MM.1S (cell line): Measurements from ENCODE around the gene GATB.

Experiments
- DNase-seq: peaks from one replicate; pipeline ENCODE4 v3.0.0-alpha.2; 2015
- H2AFZ ChIP-seq: fragments of 300-600 bp; sonication (generic); 2 replicates; pipeline ENCODE4 v1.6.0; 2016; ENCODE audit warnings: antibody characterized with exemption, low read length
- H3F3A ChIP-seq: fragments of 300-600 bp; sonication (generic); 2 replicates; pipeline ENCODE4 v1.6.1; 2016; ENCODE audit warnings: mild to moderate bottlenecking, antibody characterized with exemption, low read length, moderate library complexity, mixed read lengths; ENCODE audit not compliant: insufficient read depth
- H3K27ac ChIP-seq: fragments of 300-600 bp; sonication (generic); 2 replicates; pipeline ENCODE4 v1.5.1; 2016; ENCODE audit warnings: mild to moderate bottlenecking, low read length
- H3K27me3 ChIP-seq: fragments of 300-600 bp; sonication (generic); replicated peaks from 2 replicates; pipeline ENCODE4 v1.6.0; 2016; ENCODE audit warnings: low read length; ENCODE audit not compliant: insufficient read depth
- H3K36me3 ChIP-seq: fragments of 300-600 bp; sonication (generic); replicated peaks from 2 replicates; pipeline ENCODE4 v1.6.1; 2016; ENCODE audit warnings: mild to moderate bottlenecking, low read length, mixed read lengths; ENCODE audit not compliant: insufficient read depth
- H3K4me1 ChIP-seq: fragments of 300-600 bp; sonication (generic); 2 replicates; pipeline ENCODE4 v1.6.1; 2016; ENCODE audit warnings: low read length, mixed read lengths
- H3K4me2 ChIP-seq: fragments of 300-600 bp; sonication (generic); 2 replicates; pipeline ENCODE4 v1.6.0; 2016; ENCODE audit warnings: low read depth, low read length
- H3K4me3 ChIP-seq: fragments of 300-600 bp; sonication (generic); 2 replicates; pipeline ENCODE4 v1.5.1; 2016; ENCODE audit warnings: low read length, mixed read lengths
- H3K79me2 ChIP-seq: fragments of 300-600 bp; sonication (generic); 2 replicates; pipeline ENCODE4 v1.6.1; 2016; ENCODE audit warnings: mixed run types, low read length, mixed read lengths
- H3K9ac ChIP-seq: fragments of 300-600 bp; sonication (generic); 2 replicates; pipeline ENCODE4 v1.6.1; 2016; ENCODE audit warnings: low read length, mixed read lengths
- H3K9me2 ChIP-seq: fragments of 300-600 bp; sonication (generic); replicated peaks from 2 replicates; pipeline ENCODE4 v1.6.1; 2016; ENCODE audit warnings: mild to moderate bottlenecking, low read length, mixed read lengths; ENCODE audit not compliant: insufficient read depth
- H3K9me3 ChIP-seq: fragments of 300-600 bp; sonication (generic); replicated peaks from 2 replicates; pipeline ENCODE4 v1.6.1; 2016; ENCODE audit warnings: mild to moderate bottlenecking, low read length, mixed read lengths; ENCODE audit not compliant: insufficient read depth
- H4K20me1 ChIP-seq: fragments of 300-600 bp; sonication (generic); 2 replicates; pipeline ENCODE4 v1.6.1; 2016; ENCODE audit warnings: mild to moderate bottlenecking, low read length, moderate library complexity, mixed read lengths; ENCODE audit not compliant: insufficient read depth
- EZH2 ChIP-seq: fragments of 300-600 bp; sonication (generic); optimal IDR thresholded peaks from 2 replicates; pipeline ENCODE3; 2017; ENCODE audit warnings: low read depth, mild to moderate bottlenecking, antibody characterized with exemption, low read length, mixed read lengths
- EZH2phosphoT487 ChIP-seq: fragments of 300-600 bp; sonication (generic); IDR thresholded peaks from 2 replicates; pipeline ENCODE4 v1.6.1; 2018; ENCODE audit warnings: antibody characterized with exemption, low read length
- TF ChIP-seq, protein P1 (sequence below): fragments of 300-600 bp; sonication (generic); IDR thresholded peaks from 2 replicates; pipeline ENCODE4 v1.5.1; 2016; ENCODE audit warnings: antibody characterized with exemption, low read length, mixed read lengths

The GATB gene

GRCh38 chr4:151664289-151664688 is 96.5 kb downstream of the GATB start:
- H2AFZ ChIP-seq = no peak overlapping the region
- H3K4me2 ChIP-seq = no peak overlapping the region
- no peak overlapping the region for H3K4me3 ChIP-seq
- H3K9me2 ChIP-seq = no peaks in the 10 kb centered on the region
- H3K36me3 ChIP-seq = no peaks in the 10 kb centered on the region
- no peak overlapping the region for H3K27ac ChIP-seq
- H3K9ac ChIP-seq = no peak overlapping the region
- H3K27me3 ChIP-seq = no peaks in the 10 kb centered on the region
- no peaks in the 10 kb centered on the region for H3K9me3 ChIP-seq
- no peaks in the 10 kb centered on the region for H4K20me1 ChIP-seq
- DNase-seq = no peak
- no peaks in the 10 kb centered on the region for H3F3A ChIP-seq
- no peaks in the 10 kb centered on the region for H3K4me1 ChIP-seq
- no peaks in the 10 kb centered on the region for H3K79me2 ChIP-seq
- no peak for TF ChIP-seq EZH2phosphoT487

DNA sequence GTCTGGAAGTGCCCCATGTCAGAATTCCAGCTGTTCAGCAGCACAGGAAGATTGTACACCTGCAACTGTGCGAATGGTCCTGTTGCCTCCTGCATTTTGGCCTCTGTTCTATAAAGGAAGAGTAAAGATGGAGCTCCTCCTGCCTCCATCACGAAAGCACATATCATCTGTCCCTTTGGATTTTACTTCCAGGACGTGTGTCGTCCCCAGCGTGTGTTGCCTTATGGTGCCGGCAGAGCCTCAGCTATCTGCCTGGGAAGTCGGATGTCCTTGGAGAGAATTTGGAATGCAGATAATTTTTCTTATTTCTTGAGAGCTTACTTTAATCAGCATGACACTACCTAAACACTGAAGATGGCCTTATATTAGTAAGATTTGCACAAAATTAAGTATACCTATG is 97.7 kb downstream of the GATB start:
- H3K9me2 ChIP-seq = no peaks in the 10 kb centered on the region
- H4K20me1 ChIP-seq = no peaks in the 10 kb centered on the region
- no peaks in the 10 kb centered on the region for H3K36me3 ChIP-seq
- H3F3A ChIP-seq = no peaks in the 10 kb centered on the region
- DNase-seq = no peak
- H3K9ac ChIP-seq = no peak overlapping the region
- no peaks in the 10 kb centered on the region for H3K27me3 ChIP-seq
- TF ChIP-seq EZH2phosphoT487 = no peak
- TF ChIP-seq, protein P1, sequence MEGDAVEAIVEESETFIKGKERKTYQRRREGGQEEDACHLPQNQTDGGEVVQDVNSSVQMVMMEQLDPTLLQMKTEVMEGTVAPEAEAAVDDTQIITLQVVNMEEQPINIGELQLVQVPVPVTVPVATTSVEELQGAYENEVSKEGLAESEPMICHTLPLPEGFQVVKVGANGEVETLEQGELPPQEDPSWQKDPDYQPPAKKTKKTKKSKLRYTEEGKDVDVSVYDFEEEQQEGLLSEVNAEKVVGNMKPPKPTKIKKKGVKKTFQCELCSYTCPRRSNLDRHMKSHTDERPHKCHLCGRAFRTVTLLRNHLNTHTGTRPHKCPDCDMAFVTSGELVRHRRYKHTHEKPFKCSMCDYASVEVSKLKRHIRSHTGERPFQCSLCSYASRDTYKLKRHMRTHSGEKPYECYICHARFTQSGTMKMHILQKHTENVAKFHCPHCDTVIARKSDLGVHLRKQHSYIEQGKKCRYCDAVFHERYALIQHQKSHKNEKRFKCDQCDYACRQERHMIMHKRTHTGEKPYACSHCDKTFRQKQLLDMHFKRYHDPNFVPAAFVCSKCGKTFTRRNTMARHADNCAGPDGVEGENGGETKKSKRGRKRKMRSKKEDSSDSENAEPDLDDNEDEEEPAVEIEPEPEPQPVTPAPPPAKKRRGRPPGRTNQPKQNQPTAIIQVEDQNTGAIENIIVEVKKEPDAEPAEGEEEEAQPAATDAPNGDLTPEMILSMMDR = no peak
- TF ChIP-seq EZH2 = no peak
- no peaks in the 10 kb centered on the region for H3K4me1 ChIP-seq
- H2AFZ ChIP-seq = no peak overlapping the region
- no peak overlapping the region for H3K4me3 ChIP-seq
- no peak overlapping the region for H3K27ac ChIP-seq
- no peaks in the 10 kb centered on the region for H3K79me2 ChIP-seq
- no peaks in the 10 kb centered on the region for H3K9me3 ChIP-seq
- H3K4me2 ChIP-seq = no peak overlapping the region

- H3K9me3 ChIP-seq = no peaks in the 10 kb centered on the region
- DNase-seq = no peak
- H3K36me3 ChIP-seq = no peaks in the 10 kb centered on the region
- no peak overlapping the region for H3K27ac ChIP-seq
- H4K20me1 ChIP-seq = no peaks in the 10 kb centered on the region
- no peak overlapping the region for H3K4me2 ChIP-seq
- no peaks in the 10 kb centered on the region for H3K79me2 ChIP-seq
- H3K9ac ChIP-seq = no peak overlapping the region
- H3K27me3 ChIP-seq = no peaks in the 10 kb centered on the region
- H3F3A ChIP-seq = no peaks in the 10 kb centered on the region
- no peak overlapping the region for H2AFZ ChIP-seq
- H3K9me2 ChIP-seq = no peaks in the 10 kb centered on the region
- TF ChIP-seq EZH2 = no peak
- TF ChIP-seq, protein P1 = no peak
- no peak for TF ChIP-seq EZH2phosphoT487
- no peaks in the 10 kb centered on the region for H3K4me1 ChIP-seq
- H3K4me3 ChIP-seq = no peak overlapping the region
These were observed 98.9 kb downstream of the GATB start for GRCh38 chr4:151661873-151662272.

GRCh38 chr4:151660676-151661075 is 100.1 kb downstream of the GATB start:
- H3K4me2 ChIP-seq = no peak overlapping the region
- TF ChIP-seq, protein P1 = no peak
- TF ChIP-seq EZH2phosphoT487 (no peak), EZH2 (no peak)

More at GRCh38 chr4:151660676-151661075, 100.1 kb downstream of the GATB start:
- Histone ChIP-seq H3K9me2 (no peaks in the 10 kb centered on the region), H3K27ac (no peak overlapping the region), H4K20me1 (no peaks in the 10 kb centered on the region), H3K9me3 (no peaks in the 10 kb centered on the region), H3F3A (no peaks in the 10 kb centered on the region), H3K4me1 (no peaks in the 10 kb centered on the region), H2AFZ (no peak overlapping the region), H3K9ac (no peak overlapping the region), H3K79me2 (no peaks in the 10 kb centered on the region), H3K4me3 (no peak overlapping the region), H3K27me3 (no peaks in the 10 kb centered on the region), H3K36me3 (no peaks in the 10 kb centered on the region)
- no peak for DNase-seq
